Fibroblast of villous mesenchyme (primary cell): ENCODE results near the gene TKTL1. TPM values are rescaled to one million over a fixed set of nuclear protein-coding genes. Genes with fewer than 3 reads are reported as not detected.
A peak's percentile ranks its signal among the peaks of the same experiment; 100 is the strongest.

Source experiments
- DNase-seq: peaks from one replicate; pipeline ENCODE4 v3.0.0-alpha.2; 2010; ENCODE audit warnings: low read depth
- H3K4me3 ChIP-seq: 2 replicates; pipeline ENCODE4 v1.5.1; 2011; ENCODE audit warnings: low read depth, mild to moderate bottlenecking, low read length
- CTCF ChIP-seq: IDR thresholded peaks from 2 replicates; pipeline ENCODE4 v1.5.1; 2012; ENCODE audit warnings: low read depth, mild to moderate bottlenecking, low read length; ENCODE audit not compliant: insufficient read depth
- total RNA-seq: library from RNA; depleted of rRNA; stranded (reverse); fragments of >200 nt; gene quantifications from 2 replicates; pipeline ENCODE4 v1.2.3, GENCODE V29; 2012

Gene TKTL1
- total RNA-seq, 1 donor, result not detected

GRCh38 chrX:154368630-154369448 is 73.2 kb downstream of the TKTL1 start:
- TF ChIP-seq CTCF, result no peak
- H3K4me3 ChIP-seq, result peak overlapping the region; percentile 75
- DNase-seq, result peak; percentile 94

GRCh38 chrX:154369449-154370299 is 74.1 kb downstream of the TKTL1 start:
- peak; percentile 97 for DNase-seq
- peak overlapping the region; percentile 75 for H3K4me3 ChIP-seq
- TF ChIP-seq CTCF, result no peak

- DNase-seq, result no peak
- no peak for TF ChIP-seq CTCF
- peak overlapping the region; percentile 75 for H3K4me3 ChIP-seq
Measured at GRCh38 chrX:154370300-154371016, 74.9 kb downstream of the TKTL1 start.

- peak; percentile 96 for DNase-seq
- H3K4me3 ChIP-seq, result peak overlapping the region; percentile 75
- no peak for TF ChIP-seq CTCF
Measured at GRCh38 chrX:154371017-154371788, 75.6 kb downstream of the TKTL1 start.

GRCh38 chrX:154371789-154372300 is 76.2 kb downstream of the TKTL1 start:
- no peak for TF ChIP-seq CTCF
- no peak for DNase-seq
- H3K4me3 ChIP-seq, result peak overlapping the region; percentile 48

GRCh38 chrX:154372612-154373022 is 77.0 kb downstream of the TKTL1 start:
- peak overlapping the region; percentile 48 for H3K4me3 ChIP-seq
- TF ChIP-seq CTCF, result no peak
- peak; percentile 47 for DNase-seq
